Limb (tissue), 2 donors: ENCODE measurements around the gene ADGRL1.

Experiments
- DNase-seq, 2 donors: peaks; one replicate each; pipeline ENCODE4 v3.0.0-alpha.2; 2016; ENCODE audit errors: extremely low spot score in 2 of 2

The ADGRL1 gene

DNA sequence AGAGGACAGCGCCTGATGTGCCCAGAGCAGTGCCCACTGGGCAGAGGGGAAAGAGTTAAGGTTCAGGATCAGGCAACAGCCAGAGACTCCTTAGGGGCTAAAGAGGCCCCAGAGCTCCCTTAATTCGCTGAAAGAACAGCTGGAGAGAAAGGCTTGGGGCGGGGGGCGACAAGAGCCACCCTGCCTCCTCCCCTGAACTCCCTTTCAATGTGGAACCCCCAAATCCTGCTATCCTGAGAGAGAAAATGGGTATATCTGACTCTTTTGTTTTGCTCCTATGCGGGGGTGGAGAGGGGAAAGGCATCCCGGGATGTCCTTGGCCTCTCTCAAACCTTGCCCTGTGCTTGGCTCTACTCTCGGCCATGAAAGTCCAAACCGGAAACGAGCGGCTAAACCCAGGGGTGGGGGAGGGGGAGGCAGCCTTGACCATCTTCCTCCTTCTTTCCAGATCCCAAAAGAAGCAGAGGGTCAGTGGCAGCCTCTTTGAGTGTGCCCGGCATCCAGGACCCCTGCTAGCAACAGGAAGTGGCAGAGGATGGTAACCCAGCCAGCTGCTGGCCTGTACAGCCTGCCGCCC lies 93.1 kb downstream of the ADGRL1 start:
- DNase-seq, result no peak

DNA sequence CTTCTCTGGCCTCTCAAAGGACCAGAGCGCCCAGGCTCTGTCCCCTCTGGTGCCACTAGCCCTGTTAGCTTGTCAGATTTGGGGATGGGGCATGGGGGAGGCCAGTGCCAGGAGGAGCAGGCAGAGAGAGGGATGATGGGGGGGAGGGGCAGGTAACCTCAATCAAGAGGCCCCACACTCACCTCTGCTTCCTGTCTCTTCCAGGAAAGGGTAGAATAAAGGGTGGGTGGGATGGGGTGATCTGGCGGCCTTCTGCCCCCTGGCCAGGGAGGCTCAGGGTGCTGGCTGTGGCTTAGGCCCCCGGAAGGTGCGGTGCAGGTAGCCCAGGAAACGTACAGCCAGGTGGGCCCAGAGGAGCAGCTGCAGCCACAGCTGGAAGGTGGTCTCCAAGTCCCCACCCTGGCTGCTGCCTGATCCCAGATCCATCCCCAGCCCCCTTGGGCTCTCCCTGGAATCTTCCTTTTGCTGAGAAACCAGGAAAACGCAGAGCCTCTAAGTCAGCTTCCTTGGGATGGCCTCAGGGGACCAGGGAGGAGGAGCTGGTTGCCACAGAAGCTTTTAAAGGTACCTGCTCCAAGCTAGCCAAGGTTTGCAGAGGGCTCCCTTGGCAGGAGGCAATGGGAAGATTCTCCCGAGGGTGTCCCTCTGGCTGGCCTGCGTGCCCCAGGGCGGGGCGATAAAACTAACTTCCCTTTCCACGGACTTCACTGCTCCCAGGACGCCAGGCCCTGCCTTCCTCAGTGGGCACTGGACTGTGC lies 93.7 kb downstream of the ADGRL1 start:
- DNase-seq, result no peak

DNA sequence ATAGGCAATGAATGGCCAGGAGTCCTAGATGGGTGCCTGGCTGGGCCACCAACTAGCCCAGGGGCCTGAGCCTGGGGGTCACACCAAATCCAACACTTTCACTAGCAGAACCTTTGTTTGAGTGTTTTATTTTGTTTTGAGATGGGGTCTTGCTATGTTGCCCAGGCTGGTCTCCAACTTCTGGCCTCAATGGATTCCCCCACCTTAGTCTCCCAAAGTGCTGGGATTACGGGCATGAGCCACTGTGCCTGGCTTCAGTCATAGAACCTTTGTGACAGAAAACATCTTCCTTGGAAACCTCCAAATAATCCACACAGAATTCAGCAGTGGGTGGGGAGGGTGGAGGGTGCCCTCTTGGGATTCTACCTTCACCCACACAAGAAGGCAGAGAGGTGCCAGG lies 94.5 kb downstream of the ADGRL1 start:
- DNase-seq, result no peak

DNA sequence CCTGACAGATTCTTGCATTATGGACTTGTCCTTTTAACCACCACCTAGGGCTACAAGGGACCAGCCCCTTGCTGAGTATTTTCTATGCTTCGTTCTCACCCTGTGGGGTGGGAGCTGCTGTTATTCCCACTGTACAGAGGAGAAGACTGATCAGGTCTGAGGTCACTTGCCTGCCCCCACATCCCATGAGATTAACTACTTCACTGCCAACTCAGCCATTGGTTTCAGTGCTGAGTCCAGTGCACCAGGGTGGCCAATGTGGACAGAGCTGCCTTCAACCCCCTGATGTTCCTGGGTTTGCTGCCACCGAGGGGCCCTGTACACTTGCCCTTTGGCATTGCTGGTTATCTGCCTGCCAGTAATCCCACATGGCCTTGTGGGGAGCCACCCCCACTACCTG lies 95.3 kb downstream of the ADGRL1 start:
- DNase-seq, result no peak

DNA sequence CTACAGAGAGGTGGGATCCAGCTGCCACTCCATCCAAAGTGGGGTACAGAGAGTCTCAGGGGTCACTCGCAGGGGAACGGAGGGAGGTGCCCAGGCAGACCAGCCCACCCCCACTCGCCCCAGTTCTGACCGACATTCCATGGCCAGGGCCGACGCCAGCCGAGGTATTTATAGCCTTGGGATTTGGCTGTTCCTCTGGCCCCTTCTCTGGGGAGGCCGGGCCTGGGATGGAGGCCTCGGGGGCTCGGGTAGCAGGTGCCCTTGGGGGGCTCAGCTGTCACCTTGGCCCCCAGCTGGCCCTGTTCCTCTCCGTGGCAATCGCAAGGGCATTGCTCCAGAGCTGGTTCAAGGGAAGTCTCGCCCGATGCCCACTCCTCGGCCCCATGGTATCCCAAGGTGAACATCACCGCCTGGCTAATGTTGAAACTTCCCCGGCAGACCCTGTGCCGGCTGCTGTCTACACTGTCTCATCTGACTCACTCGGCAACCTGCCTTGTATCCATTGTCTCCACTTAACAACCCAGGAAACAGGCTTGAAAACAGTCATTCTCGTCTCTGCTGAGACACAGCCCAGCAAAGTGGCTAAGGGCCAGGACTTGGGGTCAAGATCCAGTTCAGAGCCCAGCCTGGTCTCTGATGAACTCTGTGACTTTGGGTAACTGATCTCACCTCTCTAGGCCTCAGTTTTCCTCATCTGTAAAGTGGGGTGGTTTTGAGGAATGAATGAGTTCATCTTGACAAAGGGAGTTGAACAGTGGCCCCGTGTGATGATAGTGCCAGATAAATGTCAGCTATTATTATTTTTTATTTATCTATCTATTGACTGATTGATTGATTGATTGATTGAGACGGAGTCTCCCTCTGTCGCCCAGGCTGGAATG lies 98.1 kb downstream of the ADGRL1 start:
- no peak for DNase-seq

DNA sequence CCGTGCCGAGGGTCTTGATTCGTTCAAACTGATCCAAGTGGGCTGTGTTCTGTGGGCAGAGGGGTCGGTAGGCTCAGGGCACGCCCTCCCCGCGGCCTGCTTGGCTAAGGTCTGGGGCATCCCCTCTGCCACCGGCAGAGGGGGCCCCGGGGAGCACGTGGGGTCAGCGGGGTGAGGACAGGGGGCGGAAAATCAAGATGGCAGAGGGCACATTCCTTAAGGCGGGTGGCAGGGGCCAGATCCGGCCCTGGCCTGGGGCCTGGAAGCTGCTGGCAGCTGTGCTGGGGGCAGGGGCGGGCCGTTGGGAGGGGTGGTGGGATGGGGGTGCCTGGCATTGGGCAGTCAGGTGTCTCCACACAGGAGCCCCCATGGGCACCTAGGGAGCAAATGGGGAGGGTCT lies 99.1 kb downstream of the ADGRL1 start:
- DNase-seq, result no peak

DNA sequence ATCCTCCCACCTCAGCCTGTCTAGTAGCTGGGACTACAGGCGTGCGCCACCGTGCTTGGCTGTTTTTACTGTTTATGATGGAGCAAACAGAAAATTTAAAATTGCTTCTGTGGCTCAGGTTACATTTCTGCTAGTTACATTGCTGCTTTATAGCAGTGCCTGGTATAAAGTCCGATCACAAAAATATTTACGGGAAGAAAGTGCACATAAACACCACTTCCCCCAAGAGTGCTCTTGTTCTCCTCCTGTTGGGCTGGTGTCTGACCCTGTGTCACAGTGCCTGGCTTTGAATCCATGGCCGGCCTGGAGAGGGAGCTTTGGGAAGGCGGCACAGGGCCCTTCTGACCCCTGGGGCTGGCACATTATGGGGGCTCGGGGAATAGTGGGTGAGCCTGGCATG lies 100.3 kb downstream of the ADGRL1 start:
- DNase-seq, result no peak

DNA sequence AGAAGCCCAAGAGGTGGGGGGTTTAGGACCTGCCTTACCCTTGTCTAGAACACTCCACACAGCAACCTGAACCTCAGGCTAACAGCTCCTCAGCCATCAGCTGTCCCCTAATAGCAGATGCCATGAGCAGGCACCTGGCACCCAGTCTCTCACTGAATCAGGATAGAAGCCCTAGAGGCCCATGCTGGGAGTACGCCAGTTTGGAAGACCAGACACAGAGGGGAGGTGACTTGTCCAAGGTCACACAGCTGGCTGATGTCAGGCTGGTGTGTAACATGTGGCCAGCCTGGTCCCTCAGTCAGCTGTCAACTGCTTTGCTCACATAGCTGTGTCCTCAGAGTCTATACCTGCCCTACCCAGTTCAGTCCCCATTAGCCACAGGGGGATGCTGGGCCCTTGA lies 102.7 kb downstream of the ADGRL1 start:
- no peak for DNase-seq

DNA sequence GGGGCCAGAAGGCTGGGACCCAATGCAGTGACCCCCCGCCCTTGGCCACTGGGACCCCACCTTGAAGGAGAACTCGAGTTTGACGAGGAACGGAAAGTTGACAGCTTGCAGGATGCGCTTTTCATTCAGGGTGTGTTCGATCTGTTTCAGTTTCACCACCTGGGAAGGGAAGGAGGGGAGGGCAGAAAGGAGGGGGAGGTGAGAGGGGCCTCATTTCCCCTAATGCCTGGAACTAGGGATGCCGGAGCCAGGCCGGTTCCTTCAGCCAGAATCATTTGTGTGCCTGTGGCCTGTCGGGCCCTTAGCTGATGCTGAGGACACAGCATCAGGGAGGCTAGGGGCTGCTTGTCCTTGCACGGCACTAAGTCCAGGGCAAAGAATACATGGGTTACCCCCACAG lies 103.2 kb downstream of the ADGRL1 start:
- no peak for DNase-seq

DNA sequence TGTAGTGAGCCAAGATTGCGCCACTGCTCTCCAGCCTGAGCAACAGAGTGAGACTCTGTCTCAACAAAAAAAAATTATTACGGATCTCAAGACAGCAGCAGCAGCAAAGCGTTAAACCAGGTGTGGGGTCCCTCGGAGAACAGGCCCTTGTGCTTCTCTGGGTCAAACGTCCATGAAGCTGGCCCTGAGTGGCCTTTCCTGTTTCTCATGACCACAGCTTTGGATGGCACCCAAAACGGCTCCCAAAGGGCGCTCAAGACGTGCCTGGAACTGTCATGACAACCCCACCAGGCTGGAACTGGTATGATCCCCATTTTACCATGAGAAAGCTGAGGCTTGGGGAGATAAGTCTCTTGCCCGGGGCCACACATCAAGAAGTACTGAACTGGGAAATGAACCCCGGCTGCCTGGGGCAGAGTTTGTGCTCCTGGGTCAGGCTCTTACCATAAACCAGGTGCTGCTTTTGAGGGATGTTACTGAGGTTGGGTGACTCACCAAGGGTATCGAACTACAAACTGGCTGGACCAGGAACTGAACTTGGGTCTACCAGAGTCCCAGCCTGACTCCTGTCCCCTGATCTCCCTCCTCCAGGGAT lies 103.8 kb downstream of the ADGRL1 start:
- no peak for DNase-seq

DNA sequence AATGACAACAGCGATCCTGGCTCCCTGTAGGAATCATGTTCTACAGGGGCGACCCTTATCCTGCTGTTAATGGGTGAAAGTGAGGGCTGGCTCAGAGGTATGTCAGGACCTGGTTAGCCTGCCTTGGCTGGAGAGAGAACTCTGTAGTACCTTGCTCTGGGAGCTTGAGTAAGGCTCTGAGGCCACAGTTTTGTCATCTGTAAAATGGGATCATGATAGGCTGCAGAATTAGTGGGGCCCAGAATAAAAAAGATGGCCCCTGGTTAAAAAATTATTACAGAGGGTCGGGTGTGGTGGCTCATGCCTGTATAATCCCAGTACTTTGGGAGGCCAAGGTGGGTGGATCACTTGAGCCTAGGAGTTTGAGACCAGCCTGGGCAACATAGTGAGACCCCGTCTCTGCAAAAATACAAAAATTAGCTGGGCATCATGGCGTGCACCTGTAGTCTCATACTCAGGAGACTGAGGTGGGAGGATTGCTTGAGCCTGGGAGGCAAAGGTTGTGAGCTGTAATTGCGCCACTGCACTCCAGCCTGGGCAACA lies 104.9 kb downstream of the ADGRL1 start:
- no peak for DNase-seq
